Activated CD4-positive, alpha-beta T cell treated with anti-CD3 and anti-CD28 coated beads, Interleukin-2, amount 10 ng/mL, durations not matched to agents 7 days and 5 days (primary cell): Measurements from ENCODE around the gene C10orf62. TPM values are rescaled to one million over a fixed set of nuclear protein-coding genes. Genes with fewer than 3 reads are reported as not detected.
A peak's percentile ranks its signal among the peaks of the same experiment; 100 is the strongest.
"Not testable (repeated sequence)": the region's sequence is repeated elsewhere in the genome, so short reads cannot be mapped to it uniquely, and the experiment has no call there.

ENCODE experiments used
- CTCF ChIA-PET: fragments of 350-600 bp; sonication (Branson Sonifier 250); formaldehyde crosslinking; loops from one replicate; lab custom pipeline; 2021; ENCODE audit warnings: antibody characterized with exemption; lab: Charles Lee
- POLR2A ChIA-PET: fragments of 350-600 bp; sonication (Branson Sonifier 250); formaldehyde crosslinking; loops from one replicate; lab custom pipeline; 2021; ENCODE audit warnings: antibody characterized with exemption; lab: Charles Lee
- DNase-seq: peaks from one replicate; pipeline ENCODE4 v3.0.0-alpha.2; 2020
- H3K27ac Mint-ChIP-seq: one replicate; pipeline ENCODE4 v1.8.0; 2021; ENCODE audit warnings: mild to moderate bottlenecking, moderate library complexity, mixed read lengths
- H3K27me3 Mint-ChIP-seq: one replicate; pipeline ENCODE4 v1.8.0; 2021; ENCODE audit warnings: mixed read lengths
- H3K36me3 Mint-ChIP-seq: one replicate; pipeline ENCODE4 v1.8.0; 2021; ENCODE audit warnings: low read depth, mixed read lengths
- H3K4me1 Mint-ChIP-seq: one replicate; pipeline ENCODE4 v1.8.0; 2021; ENCODE audit warnings: mixed read lengths
- H3K4me3 Mint-ChIP-seq: one replicate; pipeline ENCODE4 v1.8.0; 2021; ENCODE audit warnings: mild to moderate bottlenecking, moderate library complexity, mixed read lengths
- H3K9me3 Mint-ChIP-seq: one replicate; pipeline ENCODE4 v1.8.0; 2021; ENCODE audit warnings: mixed read lengths
- total RNA-seq, 2 experiments: library from RNA; stranded (reverse); gene quantifications; one replicate each; pipeline ENCODE4 v1.2.3, GENCODE V29; 2021

The C10orf62 gene
- total RNA-seq, 2 experiments from 2014 or later = not detected

GRCh38 chr10:97551271-97551670, 38.2 kb upstream of the C10orf62 start:
- CTCF ChIA-PET = interaction anchor here (1.1 to 1.6 kb wide), 2 partner anchors 12 to 143 kb away, joined by 3 to 6 read pairs; no protein-coding TSS in a partner anchor
- H3K27ac Mint-ChIP-seq = no peak overlapping the region
- H3K36me3 Mint-ChIP-seq = no peaks in the 10 kb centered on the region
- H3K4me3 Mint-ChIP-seq = no peak overlapping the region
- peaks cover 5% of the 10 kb centered on the region for H3K9me3 Mint-ChIP-seq
- H3K27me3 Mint-ChIP-seq = no peaks in the 10 kb centered on the region
- POLR2A ChIA-PET = interaction anchor here (0.6 kb wide), 1 partner anchor 54 kb away, joined by 8 read pairs; no protein-coding TSS in a partner anchor
- peaks cover 4% of the 10 kb centered on the region for H3K4me1 Mint-ChIP-seq
- no peak for DNase-seq

- Mint-ChIP-seq H3K36me3 (no peaks in the 10 kb centered on the region), H3K27me3 (no peaks in the 10 kb centered on the region), H3K4me3 (no peak overlapping the region), H3K4me1 (peaks cover 4% of the 10 kb centered on the region), H3K27ac (no peak overlapping the region), H3K9me3 (peaks cover 5% of the 10 kb centered on the region)
- POLR2A ChIA-PET = no interaction called here
- CTCF ChIA-PET = interaction anchor here (0.5 to 2.1 kb wide), 15 partner anchors 9 to 541 kb away, joined by 3 to 8 read pairs (median 4); partner anchors contain the start of genes ANKRD2 and HOGA1
- DNase-seq = peak; percentile 69
Measured at GRCh38 chr10:97553575-97554031, 35.9 kb upstream of the C10orf62 start.

DNA sequence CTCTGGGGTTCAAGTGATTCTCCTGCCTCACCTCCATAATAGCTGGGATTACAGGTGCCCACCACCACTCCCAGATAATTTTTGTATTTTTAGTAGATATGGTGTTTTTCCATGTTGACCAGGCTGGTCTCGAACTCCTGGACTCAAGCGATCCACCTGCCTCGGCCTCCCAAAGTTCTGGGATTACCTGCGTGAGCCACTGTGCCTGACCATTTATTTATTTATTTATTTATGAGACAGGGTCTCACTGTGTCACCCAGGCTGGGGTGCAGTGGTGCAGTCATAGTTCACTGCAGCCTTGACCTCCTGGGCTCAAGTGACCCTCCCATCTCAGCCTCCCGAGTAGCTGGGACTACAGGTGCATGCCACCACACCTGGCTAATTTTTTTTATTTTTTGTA, 35.2 kb upstream of the C10orf62 start:
- H3K27ac Mint-ChIP-seq, H3K36me3 Mint-ChIP-seq, H3K27me3 Mint-ChIP-seq, H3K4me3 Mint-ChIP-seq, H3K4me1 Mint-ChIP-seq, DNase-seq, H3K9me3 Mint-ChIP-seq, POLR2A ChIA-PET: not testable (repeated sequence)
- CTCF ChIA-PET = interaction anchor here (0.5 to 2.1 kb wide), 12 partner anchors 10 to 310 kb away, joined by 3 to 8 read pairs (median 4); partner anchors contain the start of genes ANKRD2 and HOGA1

DNA sequence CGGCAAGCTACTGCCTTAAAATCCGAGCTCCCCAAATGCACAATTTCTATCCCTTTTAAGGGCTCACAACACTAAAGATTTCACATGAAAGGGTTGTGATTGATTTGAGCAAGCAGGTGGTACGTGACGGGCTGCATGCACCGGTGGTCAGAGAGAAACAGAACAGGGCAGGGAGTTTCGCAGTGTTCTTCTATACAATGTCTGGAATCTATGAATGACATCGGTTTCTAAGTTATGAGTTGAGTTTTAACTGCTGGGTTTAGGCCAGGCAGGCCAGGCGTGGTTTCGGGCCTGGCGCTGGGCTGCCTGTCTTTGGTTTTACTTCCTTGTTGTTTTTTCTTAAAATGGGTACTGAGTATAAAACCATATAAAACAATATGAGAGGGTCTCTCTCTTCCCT, 34.0 kb upstream of the C10orf62 start:
- H3K4me1 Mint-ChIP-seq, DNase-seq, H3K27ac Mint-ChIP-seq, H3K36me3 Mint-ChIP-seq, H3K9me3 Mint-ChIP-seq, H3K4me3 Mint-ChIP-seq, H3K27me3 Mint-ChIP-seq, POLR2A ChIA-PET: not testable (repeated sequence)
- CTCF ChIA-PET = interaction anchor here (2.0 kb wide), 1 partner anchor 13 kb away, joined by 8 read pairs; no protein-coding TSS in a partner anchor

DNA sequence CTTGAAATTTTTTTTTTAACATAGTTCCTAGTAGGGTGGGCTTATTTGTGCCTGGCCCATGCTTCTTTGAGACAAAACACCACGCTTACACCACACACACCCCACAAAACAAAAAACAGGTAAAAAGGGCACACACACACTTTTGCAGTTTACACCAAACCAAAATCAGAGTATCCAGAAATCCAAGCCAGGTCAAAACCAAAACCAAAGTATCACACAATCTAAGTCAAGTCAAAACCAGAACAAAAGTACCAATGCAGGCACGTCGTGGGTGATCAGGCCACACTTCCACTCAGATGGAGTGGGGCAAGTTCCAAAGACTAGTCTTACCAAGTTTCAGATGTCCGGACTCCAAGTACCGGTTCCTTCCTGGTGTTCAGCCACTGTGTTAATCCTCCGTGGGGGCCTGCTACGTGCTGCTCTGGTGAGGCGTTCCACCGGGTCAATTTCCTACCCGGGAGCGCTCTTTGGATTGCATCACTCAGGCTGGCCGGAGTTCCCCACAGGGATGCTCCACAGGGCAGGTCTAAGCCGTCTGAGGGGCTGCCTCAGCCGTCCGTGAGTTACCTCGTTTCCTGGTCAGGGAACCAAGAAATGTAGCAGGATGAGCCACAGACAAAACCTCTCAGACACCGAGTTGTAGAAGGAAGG, 28.7 kb upstream of the C10orf62 start:
- H3K4me1 Mint-ChIP-seq, H3K9me3 Mint-ChIP-seq, POLR2A ChIA-PET, H3K27ac Mint-ChIP-seq, H3K27me3 Mint-ChIP-seq, CTCF ChIA-PET, H3K36me3 Mint-ChIP-seq, H3K4me3 Mint-ChIP-seq, DNase-seq: not testable (repeated sequence)

DNA sequence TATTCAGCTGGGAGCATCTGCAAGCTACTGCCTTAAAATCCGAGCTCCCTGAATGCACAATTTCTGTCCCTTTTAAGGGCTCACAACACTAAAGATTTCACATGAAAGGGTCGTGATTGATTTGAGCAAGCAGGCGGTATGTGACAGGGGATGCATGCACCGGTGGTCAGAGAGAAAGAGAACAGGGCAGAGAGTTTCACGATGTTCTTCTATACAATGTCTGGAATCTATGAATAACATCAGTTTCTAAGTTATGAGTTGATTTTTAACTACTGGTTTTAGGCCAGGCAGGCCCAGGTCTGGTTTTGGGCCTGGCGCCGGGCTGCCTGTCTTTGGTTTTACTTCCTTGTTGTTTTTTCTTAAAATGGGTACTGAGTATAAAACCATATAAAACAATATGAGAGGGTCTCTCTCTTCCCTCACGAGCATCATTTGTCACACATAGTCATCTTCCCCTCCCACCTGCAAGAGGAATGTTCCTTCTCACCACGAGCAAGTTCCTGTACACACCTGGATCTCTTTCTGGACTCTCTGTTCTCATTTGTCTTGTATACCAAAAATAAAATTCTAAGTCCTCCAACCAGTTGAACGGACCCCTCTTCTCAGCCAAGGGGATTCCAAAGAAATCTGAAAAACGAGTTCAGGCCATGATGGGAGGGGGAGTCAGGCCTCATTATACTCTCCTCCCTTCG, 28.0 kb upstream of the C10orf62 start:
- POLR2A ChIA-PET, CTCF ChIA-PET, H3K4me1 Mint-ChIP-seq, H3K27me3 Mint-ChIP-seq, H3K4me3 Mint-ChIP-seq, DNase-seq, H3K36me3 Mint-ChIP-seq, H3K9me3 Mint-ChIP-seq, H3K27ac Mint-ChIP-seq: not testable (repeated sequence)

GRCh38 chr10:97562329-97562728, 27.2 kb upstream of the C10orf62 start:
- DNase-seq, H3K36me3 Mint-ChIP-seq, H3K4me1 Mint-ChIP-seq, H3K9me3 Mint-ChIP-seq, H3K27me3 Mint-ChIP-seq, H3K4me3 Mint-ChIP-seq, CTCF ChIA-PET, POLR2A ChIA-PET, H3K27ac Mint-ChIP-seq: not testable (repeated sequence)

DNA sequence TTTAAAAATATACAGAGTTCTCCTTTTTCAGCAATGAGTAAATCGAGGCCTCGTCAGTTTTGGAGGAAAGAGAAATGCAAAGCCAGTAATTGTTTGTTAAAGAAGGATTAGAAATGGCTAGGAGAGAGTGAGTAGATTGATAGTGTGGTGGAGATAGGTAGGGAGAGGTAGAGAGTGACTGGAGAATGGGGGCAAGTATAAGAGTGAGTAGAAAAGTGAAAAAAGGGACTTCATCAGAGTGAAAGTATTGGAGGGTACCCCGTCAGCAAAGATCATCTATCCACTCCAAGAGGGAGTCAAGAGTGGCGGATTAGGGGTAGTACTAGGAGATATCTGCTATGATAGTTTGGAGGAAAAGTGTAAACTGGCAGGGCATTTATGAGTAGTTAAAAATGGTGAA, 26.2 kb upstream of the C10orf62 start:
- Mint-ChIP-seq H3K27ac (no peak overlapping the region), H3K36me3 (no peaks in the 10 kb centered on the region), H3K4me3 (no peak overlapping the region), H3K4me1 (peaks cover 3% of the 10 kb centered on the region), H3K27me3 (no peaks in the 10 kb centered on the region), H3K9me3 (peaks cover 3% of the 10 kb centered on the region)
- ChIA-PET CTCF (no interaction called here), POLR2A (no interaction called here)
- DNase-seq = no peak

GRCh38 chr10:97564776-97565175, 24.7 kb upstream of the C10orf62 start:
- ChIA-PET CTCF (interaction anchor here (0.6 kb wide), 1 partner anchor 17 kb away, joined by 4 read pairs; no protein-coding TSS in a partner anchor), POLR2A (no interaction called here)
- no peaks in the 10 kb centered on the region for H3K27me3 Mint-ChIP-seq
- H3K4me3 Mint-ChIP-seq = no peak overlapping the region
- no peak overlapping the region for H3K27ac Mint-ChIP-seq
- H3K36me3 Mint-ChIP-seq = no peaks in the 10 kb centered on the region
- H3K9me3 Mint-ChIP-seq = peaks cover 3% of the 10 kb centered on the region
- no peak for DNase-seq
- peaks cover 3% of the 10 kb centered on the region for H3K4me1 Mint-ChIP-seq

DNA sequence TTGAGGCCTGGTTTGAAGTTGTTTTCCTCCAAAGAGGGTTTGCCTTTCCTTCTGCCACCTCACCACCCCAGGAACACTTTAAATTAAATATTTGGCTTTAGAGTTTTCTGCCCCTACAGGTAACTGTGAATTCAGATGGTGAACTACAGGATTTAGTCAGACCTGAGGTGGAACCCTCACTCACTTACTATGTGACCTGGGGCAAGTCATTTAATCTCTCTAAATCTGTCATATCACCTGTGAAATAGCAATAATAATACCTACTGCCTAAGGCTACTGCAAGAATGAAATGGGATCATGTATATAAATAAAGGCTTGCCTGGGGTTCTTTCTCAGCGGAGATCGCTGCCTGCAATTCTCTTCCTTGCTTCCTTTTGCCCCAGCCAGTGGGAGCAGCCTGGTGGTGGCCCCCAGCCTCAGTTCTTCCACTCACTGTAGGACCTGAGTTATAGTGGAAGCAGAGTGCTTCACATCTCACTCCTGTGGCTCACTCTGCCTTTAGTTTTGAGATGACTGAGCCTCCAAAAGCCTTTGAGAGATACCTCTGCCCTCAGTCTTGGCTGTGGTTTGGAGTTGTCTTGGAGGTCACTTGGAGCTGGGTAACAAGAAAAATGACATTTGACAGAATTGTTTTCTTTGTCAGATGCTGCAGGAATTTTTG, 23.1 kb upstream of the C10orf62 start:
- Mint-ChIP-seq H3K27ac (no peak overlapping the region), H3K4me3 (no peak overlapping the region), H3K27me3 (no peaks in the 10 kb centered on the region), H3K36me3 (no peaks in the 10 kb centered on the region), H3K9me3 (peaks cover 3% of the 10 kb centered on the region), H3K4me1 (no peaks in the 10 kb centered on the region)
- no peak for DNase-seq
- POLR2A ChIA-PET = no interaction called here
- CTCF ChIA-PET = no interaction called here

DNA sequence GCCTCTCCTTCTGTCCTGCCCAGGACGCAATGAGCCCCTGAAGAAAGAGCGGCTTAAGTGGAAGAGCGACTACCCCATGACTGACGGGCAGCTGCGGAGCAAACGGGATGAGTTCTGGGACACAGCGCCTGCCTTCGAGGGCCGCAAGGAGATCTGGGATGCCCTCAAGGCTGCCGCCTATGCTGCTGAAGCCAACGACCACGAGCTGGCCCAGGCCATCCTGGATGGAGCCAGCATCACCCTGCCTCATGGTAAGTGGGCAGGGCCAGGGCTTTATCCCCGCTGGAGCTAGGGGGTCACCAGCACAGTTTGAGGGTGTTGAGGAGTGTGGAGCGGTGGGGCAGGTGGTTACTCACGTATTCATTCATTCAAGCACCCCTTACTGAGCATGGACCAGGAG, 21.6 kb upstream of the C10orf62 start:
- Mint-ChIP-seq H3K9me3 (no peaks in the 10 kb centered on the region), H3K27me3 (no peaks in the 10 kb centered on the region), H3K36me3 (no peaks in the 10 kb centered on the region), H3K4me1 (no peaks in the 10 kb centered on the region), H3K4me3 (no peak overlapping the region), H3K27ac (no peak overlapping the region)
- CTCF ChIA-PET = interaction anchor here (1.7 kb wide), 1 partner anchor 50 kb away, joined by 3 read pairs; no protein-coding TSS in a partner anchor
- POLR2A ChIA-PET = no interaction called here
- no peak for DNase-seq

DNA sequence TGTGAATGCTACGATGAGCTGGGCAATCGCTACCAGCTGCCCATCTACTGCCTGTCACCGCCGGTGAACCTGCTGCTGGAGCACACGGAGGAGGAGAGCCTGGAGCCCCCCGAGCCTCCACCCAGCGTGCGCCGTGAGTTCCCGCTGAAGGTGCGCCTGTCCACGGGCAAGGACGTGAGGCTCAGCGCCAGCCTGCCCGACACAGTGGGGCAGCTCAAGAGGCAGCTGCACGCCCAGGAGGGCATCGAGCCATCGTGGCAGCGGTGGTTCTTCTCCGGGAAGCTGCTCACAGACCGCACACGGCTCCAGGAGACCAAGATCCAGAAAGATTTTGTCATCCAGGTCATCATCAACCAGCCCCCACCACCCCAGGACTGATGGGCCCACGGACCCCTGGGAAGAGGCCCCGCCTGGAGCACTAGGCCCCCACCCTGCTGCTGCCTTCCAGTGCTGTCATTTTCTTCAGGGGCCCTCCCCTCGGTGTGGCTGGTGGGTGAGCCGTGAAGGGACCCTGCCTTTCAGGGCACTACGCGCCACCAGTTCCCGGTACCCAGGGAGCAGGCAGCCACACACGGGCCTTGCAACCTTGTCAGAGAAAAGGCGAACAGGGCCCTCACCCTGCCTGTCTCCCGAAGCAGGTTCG, 19.3 kb upstream of the C10orf62 start:
- H3K9me3 Mint-ChIP-seq = no peaks in the 10 kb centered on the region
- no peak overlapping the region for H3K27ac Mint-ChIP-seq
- H3K4me1 Mint-ChIP-seq = no peaks in the 10 kb centered on the region
- no peak for DNase-seq
- ChIA-PET POLR2A (no interaction called here), CTCF (no interaction called here)
- H3K4me3 Mint-ChIP-seq = no peak overlapping the region
- H3K27me3 Mint-ChIP-seq = no peaks in the 10 kb centered on the region
- H3K36me3 Mint-ChIP-seq = no peaks in the 10 kb centered on the region
